MCF 10A (cell line): ENCODE data around the gene DGCR2. TPM values are rescaled to one million over a fixed set of nuclear protein-coding genes. Genes with fewer than 3 reads are reported as not detected.
"Not testable (repeated sequence)": the region's sequence is repeated elsewhere in the genome, so short reads cannot be mapped to it uniquely, and the experiment has no call there.

ENCODE experiments used
- BruUV-seq: library from RNA; stranded (reverse); fragments of 400-500 nt; replicated peaks from 2 replicates; lab custom pipeline; 2021; lab: Mats Ljungman, UMichigan
- CTCF ChIA-PET: fragments of 300-600 bp; sonication (Branson Sonifier 250); formaldehyde crosslinking; extraction: SDS; loops from one replicate; lab custom pipeline; 2021; ENCODE audit warnings: antibody characterized with exemption, inconsistent platforms; lab: Yijun Ruan, JAX
- POLR2A ChIA-PET: fragments of 300-600, 350-650 bp; sonication (Branson Sonifier 250); formaldehyde crosslinking; extraction: SDS; loops from one replicate; lab custom pipeline; 2020; ENCODE audit warnings: antibody characterized with exemption, inconsistent platforms; lab: Yijun Ruan, JAX
- DNase-seq: peaks from one replicate; pipeline ENCODE4 v3.0.0-alpha.2; 2018; ENCODE audit not compliant: unreplicated experiment
- H3K27ac Mint-ChIP-seq: one replicate; pipeline ENCODE4 v1.8.0; 2022; ENCODE audit warnings: mild to moderate bottlenecking, low read depth, mixed read lengths; ENCODE audit not compliant: unreplicated experiment
- H3K27me3 Mint-ChIP-seq: one replicate; pipeline ENCODE4 v1.8.0; 2022; ENCODE audit warnings: mixed read lengths; ENCODE audit not compliant: insufficient read depth, unreplicated experiment
- H3K36me3 Mint-ChIP-seq: one replicate; pipeline ENCODE4 v1.8.0; 2022; ENCODE audit warnings: mild to moderate bottlenecking, moderate library complexity, mixed read lengths; ENCODE audit not compliant: insufficient read depth, unreplicated experiment
- H3K4me1 Mint-ChIP-seq: one replicate; pipeline ENCODE4 v1.8.0; 2022; ENCODE audit warnings: mixed read lengths; ENCODE audit not compliant: insufficient read depth, unreplicated experiment
- H3K4me3 Mint-ChIP-seq: one replicate; pipeline ENCODE4 v1.8.0; 2022; ENCODE audit warnings: mild to moderate bottlenecking, moderate library complexity, mixed read lengths; ENCODE audit not compliant: unreplicated experiment
- H3K9me3 Mint-ChIP-seq: one replicate; pipeline ENCODE4 v1.8.0; 2022; ENCODE audit warnings: mixed read lengths; ENCODE audit not compliant: unreplicated experiment
- CTCF ChIP-seq: fragments of 200-600 bp; IDR thresholded peaks from one replicate; pipeline ENCODE4 v1.8.0; 2022; ENCODE audit warnings: antibody characterized with exemption, mild to moderate bottlenecking; ENCODE audit not compliant: unreplicated experiment
- intact Hi-C: fragments of 100-400 bp; cut with micrococcal nuclease; formaldehyde crosslinking; loops from 2 replicates; pipeline ENCODE4 v1.14.1; 2022
- total RNA-seq: library from RNA; stranded (reverse); gene quantifications from 2 replicates; pipeline ENCODE4 v1.2.3, GENCODE V29; 2022

DGCR2 gene
- total RNA-seq, 1 experiment from 2014 or later, result 41.2 TPM

DNA sequence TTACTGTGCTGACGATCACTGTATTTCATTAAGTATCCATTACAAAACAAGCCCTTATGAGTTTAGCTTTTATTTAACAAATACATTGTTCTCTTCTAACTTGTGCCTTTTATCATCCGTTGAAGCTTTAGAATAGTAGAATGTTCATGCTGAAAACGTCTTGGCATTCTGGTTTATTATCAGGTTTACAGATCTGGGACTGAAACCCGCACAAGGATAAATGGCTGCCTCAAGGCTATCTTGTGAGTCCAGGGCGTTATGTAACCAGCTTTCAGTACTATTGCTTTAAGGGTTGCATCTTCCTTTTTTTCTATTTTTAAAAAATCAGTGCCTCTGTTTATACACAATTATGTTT, 119.6 kb downstream of the DGCR2 start:
- BruUV-seq, result no TSS peak
- POLR2A ChIA-PET, result no interaction called here

GRCh38 chr22:19001204-19001603, 121.0 kb downstream of the DGCR2 start:
- Mint-ChIP-seq H3K9me3 (no peaks in the 10 kb centered on the region), H3K4me1 (no peaks in the 10 kb centered on the region), H3K36me3 (peaks cover 7% of the 10 kb centered on the region), H3K27me3 (peaks cover 48% of the 10 kb centered on the region), H3K4me3 (no peak overlapping the region), H3K27ac (no peak overlapping the region)
- no TSS peak for BruUV-seq
- POLR2A ChIA-PET, result no interaction called here
- TF ChIP-seq CTCF, result no peak
- DNase-seq, result no peak
- intact Hi-C loops, result no loop called here
- CTCF ChIA-PET, result no interaction called here

More for the DNA sequence above, 119.6 kb downstream of the DGCR2 start:
- CTCF ChIA-PET, result no interaction called here
- Mint-ChIP-seq H3K4me3 (no peak overlapping the region), H3K27ac (no peak overlapping the region), H3K4me1 (no peaks in the 10 kb centered on the region), H3K27me3 (peaks cover 50% of the 10 kb centered on the region), H3K9me3 (no peaks in the 10 kb centered on the region), H3K36me3 (peaks cover 7% of the 10 kb centered on the region)
- intact Hi-C loops, result no loop called here
- no peak for TF ChIP-seq CTCF
- DNase-seq, result no peak

DNA sequence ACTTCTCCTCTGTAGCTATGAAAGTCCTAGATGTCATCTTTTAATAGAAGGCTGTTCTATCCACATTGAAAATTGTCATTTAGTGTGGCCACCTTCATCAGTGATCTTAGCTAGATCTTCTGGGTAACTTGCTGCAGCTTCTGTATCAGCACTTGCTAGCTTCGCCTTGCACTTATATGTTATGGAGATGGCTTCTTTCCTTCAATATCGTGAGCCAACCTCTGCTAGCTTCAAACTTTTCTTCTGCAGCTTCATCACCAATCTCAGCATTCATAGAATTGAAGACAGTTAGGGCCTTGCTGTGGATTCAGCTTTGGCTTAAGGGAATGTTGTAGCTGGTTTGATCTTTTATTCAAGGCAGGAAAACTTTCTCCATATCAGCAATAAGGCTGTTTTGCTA, 122.1 kb downstream of the DGCR2 start:
- DNase-seq, intact Hi-C loops, BruUV-seq, H3K9me3 Mint-ChIP-seq, CTCF ChIA-PET, H3K4me1 Mint-ChIP-seq, H3K4me3 Mint-ChIP-seq, H3K27ac Mint-ChIP-seq, H3K36me3 Mint-ChIP-seq: not testable (repeated sequence)
- POLR2A ChIA-PET, result interaction anchor here (1.3 kb wide), 1 partner anchor 10 kb away, joined by 4 read pairs; no protein-coding TSS in a partner anchor
- H3K27me3 Mint-ChIP-seq, result peaks cover 37% of the 10 kb centered on the region

- no peak overlapping the region for H3K27ac Mint-ChIP-seq
- H3K36me3 Mint-ChIP-seq, result peaks cover 7% of the 10 kb centered on the region
- ChIA-PET CTCF (no interaction called here), POLR2A (interaction anchor here (0.9 kb wide), 1 partner anchor 10 kb away, joined by 3 read pairs; no protein-coding TSS in a partner anchor)
- no peak overlapping the region for H3K4me3 Mint-ChIP-seq
- DNase-seq, result no peak
- H3K9me3 Mint-ChIP-seq, result no peaks in the 10 kb centered on the region
- intact Hi-C loops, result no loop called here
- no peaks in the 10 kb centered on the region for H3K4me1 Mint-ChIP-seq
- BruUV-seq, result no TSS peak
- no peak for TF ChIP-seq CTCF
- peaks cover 30% of the 10 kb centered on the region for H3K27me3 Mint-ChIP-seq
Measured at GRCh38 chr22:18999416-18999815, 122.8 kb downstream of the DGCR2 start.

DNA sequence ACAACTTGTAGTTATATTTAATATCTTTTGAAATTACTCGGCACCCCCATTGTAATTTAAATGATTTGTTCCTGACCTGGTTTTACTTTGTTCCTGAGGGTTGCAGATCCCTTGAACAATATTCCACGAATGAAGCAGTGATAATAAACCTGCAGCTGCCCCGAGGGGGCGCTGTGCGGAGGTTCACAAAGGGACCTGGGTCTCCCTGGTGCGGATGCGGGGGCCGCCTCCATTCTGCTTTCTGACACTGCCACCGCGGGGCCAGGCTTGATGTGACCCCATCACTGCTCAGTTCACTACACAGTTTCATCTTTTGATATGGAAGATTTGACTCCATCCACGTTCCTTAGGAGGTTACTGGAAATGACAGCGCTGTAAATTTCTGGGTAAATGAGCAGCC, 123.2 kb downstream of the DGCR2 start:
- TF ChIP-seq CTCF, result peak; percentile 12
- Mint-ChIP-seq H3K4me3 (no peak overlapping the region), H3K27me3 (peaks cover 26% of the 10 kb centered on the region), H3K9me3 (no peaks in the 10 kb centered on the region), H3K36me3 (peaks cover 7% of the 10 kb centered on the region), H3K4me1 (no peaks in the 10 kb centered on the region), H3K27ac (no peak overlapping the region)
- no TSS peak for BruUV-seq
- ChIA-PET POLR2A (interaction anchor here (0.9 kb wide), 1 partner anchor 11 kb away, joined by 3 read pairs; no protein-coding TSS in a partner anchor), CTCF (no interaction called here)
- peak; percentile 14 for DNase-seq
- intact Hi-C loops, result no loop called here
